Peyer's patch (tissue), 4 donors: ENCODE results near the gene FAIM2. TPM values are rescaled to one million over a fixed set of nuclear protein-coding genes. Genes with fewer than 3 reads are reported as not detected.

ENCODE experiments used
- DNase-seq, 3 donors: peaks; one replicate each; pipeline ENCODE4 v3.0.0-alpha.2; 2017 to 2019
- H3K27ac ChIP-seq, 4 donors: fragments of 200-600 bp; sonication (generic); one replicate each; pipeline ENCODE4 v1.5.1; 2016 to 2019
- H3K27me3 ChIP-seq, 2 donors: fragments of 200-600 bp; sonication (generic); one replicate each; pipeline ENCODE4 v1.5.1; 2019
- H3K36me3 ChIP-seq, 3 donors: fragments of 200-600 bp; sonication (generic); one replicate each; pipeline ENCODE4 v1.5.1; 2016 to 2019
- H3K4me1 ChIP-seq, 4 donors: fragments of 200-600 bp; sonication (generic); one replicate each; pipeline ENCODE4 v1.5.1; 2016 to 2019
- H3K4me3 ChIP-seq, 4 donors: fragments of 200-600 bp; sonication (generic); 1 replicate in 3 of 4; 2 replicates in 1 of 4; pipeline ENCODE4 v1.5.1; 2016 to 2019; ENCODE audit warnings: mild to moderate bottlenecking in 1 of 4
- H3K9me3 ChIP-seq, 4 donors: fragments of 200-600 bp; sonication (generic); one replicate each; pipeline ENCODE4 v1.5.1; 2016 to 2019; ENCODE audit warnings: mild to moderate bottlenecking in 1 of 4
- POLR2A ChIP-seq, 2 donors: fragments of 450-650 bp; IDR thresholded peaks; one replicate each; pipeline ENCODE4 v1.5.1; 2017; ENCODE audit warnings: antibody characterized with exemption in 2 of 2, mild to moderate bottlenecking in 2 of 2, moderate library complexity in 2 of 2
- total RNA-seq, 4 donors: library from RNA; depleted of rRNA; stranded (reverse); fragments of >200 nt; gene quantifications; one replicate each; pipeline ENCODE4 v1.1.0, GENCODE V29; 2016
- TF ChIP-seq, protein P1 (sequence below), 6 experiments: fragments of 450-650 bp in 4 of 6; fragments of 200-600 bp in 2 of 6; sonication (generic) in 1 of 6; IDR thresholded peaks; one replicate each; pipeline ENCODE4 v1.5.1; 2017 to 2019; ENCODE audit warnings: antibody characterized with exemption in 6 of 6, mild to moderate bottlenecking in 3 of 6, moderate library complexity in 1 of 6

Gene FAIM2
- total RNA-seq, 4 donors from 2014 or later, result 0.83 to 4.7 (median 2.9) TPM

DNA sequence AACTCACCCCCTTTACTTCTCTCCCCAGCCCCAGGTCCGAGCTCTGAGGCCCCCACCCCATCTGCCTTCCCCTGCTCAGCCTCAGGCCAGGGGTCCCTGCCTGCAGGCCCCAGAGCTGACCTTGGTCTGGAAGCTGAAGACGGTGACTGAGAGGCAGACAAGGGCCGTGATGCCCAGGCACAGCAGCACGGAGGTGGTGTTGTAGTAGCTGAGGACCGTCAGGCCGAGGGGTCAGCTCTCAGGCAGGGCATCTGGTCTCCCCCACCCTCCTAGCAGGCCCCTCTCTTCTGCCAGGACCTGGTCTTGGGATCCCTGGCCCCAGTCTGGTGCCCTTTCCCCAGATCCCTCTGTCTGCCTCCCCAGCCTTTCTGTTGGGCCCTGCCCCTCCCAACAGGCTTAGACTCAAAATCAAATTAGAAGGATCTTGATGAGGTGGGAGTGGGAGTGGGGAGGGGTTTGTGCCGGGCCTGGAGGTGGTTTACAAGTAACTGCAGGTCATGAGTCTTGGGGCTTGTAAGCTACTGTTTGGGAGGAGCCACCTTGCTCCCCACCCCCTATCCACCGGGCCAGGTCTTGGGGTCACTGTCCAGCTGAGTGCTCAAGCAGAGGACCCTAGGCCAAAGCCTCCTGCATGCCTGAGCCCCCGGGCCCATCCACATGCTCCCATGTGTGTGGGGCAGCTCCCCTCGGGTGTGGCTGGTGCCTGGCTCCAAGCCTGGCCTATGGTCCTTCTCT lies 14.2 kb downstream of the FAIM2 start:
- Histone ChIP-seq H3K27ac (no peak overlapping the region), H3K9me3 (no peaks in the 10 kb centered on the region), H3K4me1 (no peaks in the 10 kb centered on the region), H3K4me3 (no peak overlapping the region), H3K36me3 (no peaks in the 10 kb centered on the region), H3K27me3 (no peaks in the 10 kb centered on the region)
- TF ChIP-seq, protein P1, sequence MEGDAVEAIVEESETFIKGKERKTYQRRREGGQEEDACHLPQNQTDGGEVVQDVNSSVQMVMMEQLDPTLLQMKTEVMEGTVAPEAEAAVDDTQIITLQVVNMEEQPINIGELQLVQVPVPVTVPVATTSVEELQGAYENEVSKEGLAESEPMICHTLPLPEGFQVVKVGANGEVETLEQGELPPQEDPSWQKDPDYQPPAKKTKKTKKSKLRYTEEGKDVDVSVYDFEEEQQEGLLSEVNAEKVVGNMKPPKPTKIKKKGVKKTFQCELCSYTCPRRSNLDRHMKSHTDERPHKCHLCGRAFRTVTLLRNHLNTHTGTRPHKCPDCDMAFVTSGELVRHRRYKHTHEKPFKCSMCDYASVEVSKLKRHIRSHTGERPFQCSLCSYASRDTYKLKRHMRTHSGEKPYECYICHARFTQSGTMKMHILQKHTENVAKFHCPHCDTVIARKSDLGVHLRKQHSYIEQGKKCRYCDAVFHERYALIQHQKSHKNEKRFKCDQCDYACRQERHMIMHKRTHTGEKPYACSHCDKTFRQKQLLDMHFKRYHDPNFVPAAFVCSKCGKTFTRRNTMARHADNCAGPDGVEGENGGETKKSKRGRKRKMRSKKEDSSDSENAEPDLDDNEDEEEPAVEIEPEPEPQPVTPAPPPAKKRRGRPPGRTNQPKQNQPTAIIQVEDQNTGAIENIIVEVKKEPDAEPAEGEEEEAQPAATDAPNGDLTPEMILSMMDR (IDR thresholded peaks at IDR 0.05), result no peak
- TF ChIP-seq POLR2A (IDR thresholded peaks at IDR 0.05), result no peak
- DNase-seq, result no peak

DNA sequence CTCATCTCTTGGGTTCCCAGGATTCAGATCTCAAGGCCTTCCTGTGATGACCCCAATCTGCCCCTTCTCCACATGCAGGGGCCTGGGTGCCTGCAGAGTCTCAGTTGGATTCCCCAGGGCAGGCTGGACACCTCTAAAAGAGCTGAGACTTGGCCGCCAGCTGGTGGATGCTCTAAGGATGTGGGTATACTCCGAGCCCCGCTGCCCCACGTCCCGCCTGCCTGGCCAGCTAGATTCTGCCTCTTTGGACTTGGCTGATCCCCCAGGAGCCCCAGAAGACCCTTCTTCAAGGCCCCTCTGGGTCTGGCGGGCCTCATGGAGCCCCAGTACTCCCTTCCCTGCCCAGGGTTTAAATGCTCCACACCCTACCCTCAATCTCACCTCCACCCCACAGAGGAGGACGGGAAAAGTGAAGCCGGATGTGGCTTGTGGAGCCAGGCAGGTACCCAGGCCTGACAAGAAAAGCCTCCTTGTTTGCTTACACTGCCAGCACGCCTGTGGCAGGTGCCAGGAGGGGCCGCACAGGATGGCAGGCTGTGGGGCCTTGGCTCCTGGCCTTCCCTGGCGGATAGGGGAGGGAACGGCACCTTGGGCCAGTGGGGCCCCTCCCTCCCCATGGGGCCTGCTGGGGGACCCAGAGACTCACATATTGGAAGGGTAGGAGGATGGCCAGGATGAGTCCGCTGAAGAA lies 15.1 kb downstream of the FAIM2 start:
- Histone ChIP-seq H3K4me3 (no peak overlapping the region), H3K27me3 (no peaks in the 10 kb centered on the region), H3K9me3 (no peaks in the 10 kb centered on the region), H3K27ac (no peak overlapping the region), H3K36me3 (no peaks in the 10 kb centered on the region), H3K4me1 (no peaks in the 10 kb centered on the region)
- no peak for DNase-seq
- TF ChIP-seq, protein P1 (IDR thresholded peaks at IDR 0.05), result no peak
- no peak for TF ChIP-seq POLR2A (IDR thresholded peaks at IDR 0.05)

DNA sequence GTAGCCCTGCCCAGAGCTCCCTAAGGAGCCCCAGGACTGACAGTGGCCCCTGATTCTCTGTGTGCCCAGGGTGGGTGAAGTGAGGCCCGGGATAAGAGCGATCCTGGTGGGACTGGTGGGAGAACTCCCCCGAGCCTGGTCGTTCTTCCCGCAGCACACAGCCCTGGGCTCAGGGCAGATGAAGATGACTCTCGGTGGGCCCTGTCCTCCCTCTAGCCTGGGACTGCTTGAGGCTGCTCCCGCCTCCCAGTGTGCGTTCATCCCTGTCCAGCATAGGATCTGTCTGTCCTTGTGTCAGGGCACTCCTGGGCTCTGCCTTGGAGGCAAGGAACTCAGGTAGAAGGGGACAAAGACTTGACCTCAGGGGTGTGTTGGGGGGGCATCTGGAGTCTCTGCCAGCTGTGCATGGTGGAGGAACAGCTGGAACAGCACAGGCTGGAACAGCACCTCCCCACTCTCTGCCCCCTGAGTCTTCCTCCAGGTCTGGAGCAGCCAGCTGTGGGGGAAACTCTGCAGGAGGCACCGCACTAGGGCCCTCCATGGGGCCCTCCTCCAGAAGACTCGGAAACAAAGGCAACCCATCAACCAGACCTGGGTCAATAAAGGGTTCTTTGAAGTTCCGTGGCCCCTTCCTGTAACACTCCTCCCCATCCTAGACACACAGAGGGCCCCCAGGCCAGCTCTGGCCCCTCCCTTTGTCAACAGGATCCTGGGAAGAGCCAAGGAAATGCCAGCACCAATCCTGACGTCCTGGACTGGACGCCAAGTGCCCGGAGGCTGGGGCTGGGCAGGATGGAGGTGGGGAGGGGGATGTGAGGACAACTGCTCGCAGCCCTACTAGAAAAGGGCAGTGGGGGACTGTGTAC lies 15.9 kb downstream of the FAIM2 start:
- no peak overlapping the region for H3K4me3 ChIP-seq
- H3K36me3 ChIP-seq, result no peaks in the 10 kb centered on the region
- H3K27ac ChIP-seq, result no peak overlapping the region
- DNase-seq, result no peak
- TF ChIP-seq POLR2A (IDR thresholded peaks at IDR 0.05), result no peak
- TF ChIP-seq, protein P1 (IDR thresholded peaks at IDR 0.05), result no peak
- H3K4me1 ChIP-seq, result no peaks in the 10 kb centered on the region
- H3K27me3 ChIP-seq, result no peaks in the 10 kb centered on the region
- no peaks in the 10 kb centered on the region for H3K9me3 ChIP-seq

DNA sequence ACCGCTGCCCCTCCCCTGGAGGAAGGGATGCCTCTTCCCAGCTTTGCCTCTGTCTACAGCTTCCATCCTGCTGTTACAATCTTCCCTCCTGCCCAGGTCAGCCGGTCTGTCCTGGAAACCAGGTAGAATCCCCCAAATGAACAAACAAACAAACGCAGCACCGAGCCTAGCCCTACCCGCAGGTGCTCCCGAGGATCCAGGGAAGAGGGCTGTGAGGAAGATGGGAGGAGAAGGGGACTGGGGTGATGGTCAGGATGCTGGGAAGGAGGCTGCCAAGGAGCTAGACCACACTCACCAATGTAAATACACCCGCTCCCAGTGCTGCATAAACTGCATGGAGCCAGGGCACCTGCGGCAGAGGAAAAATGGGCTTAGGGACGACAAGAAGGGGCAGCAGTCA lies 16.6 kb downstream of the FAIM2 start:
- no peak overlapping the region for H3K27ac ChIP-seq
- no peak for DNase-seq
- H3K9me3 ChIP-seq, result no peaks in the 10 kb centered on the region
- no peaks in the 10 kb centered on the region for H3K27me3 ChIP-seq
- no peaks in the 10 kb centered on the region for H3K4me1 ChIP-seq
- no peaks in the 10 kb centered on the region for H3K36me3 ChIP-seq
- no peak overlapping the region for H3K4me3 ChIP-seq
- TF ChIP-seq, protein P1 (IDR thresholded peaks at IDR 0.05), result no peak
- no peak for TF ChIP-seq POLR2A (IDR thresholded peaks at IDR 0.05)

DNA sequence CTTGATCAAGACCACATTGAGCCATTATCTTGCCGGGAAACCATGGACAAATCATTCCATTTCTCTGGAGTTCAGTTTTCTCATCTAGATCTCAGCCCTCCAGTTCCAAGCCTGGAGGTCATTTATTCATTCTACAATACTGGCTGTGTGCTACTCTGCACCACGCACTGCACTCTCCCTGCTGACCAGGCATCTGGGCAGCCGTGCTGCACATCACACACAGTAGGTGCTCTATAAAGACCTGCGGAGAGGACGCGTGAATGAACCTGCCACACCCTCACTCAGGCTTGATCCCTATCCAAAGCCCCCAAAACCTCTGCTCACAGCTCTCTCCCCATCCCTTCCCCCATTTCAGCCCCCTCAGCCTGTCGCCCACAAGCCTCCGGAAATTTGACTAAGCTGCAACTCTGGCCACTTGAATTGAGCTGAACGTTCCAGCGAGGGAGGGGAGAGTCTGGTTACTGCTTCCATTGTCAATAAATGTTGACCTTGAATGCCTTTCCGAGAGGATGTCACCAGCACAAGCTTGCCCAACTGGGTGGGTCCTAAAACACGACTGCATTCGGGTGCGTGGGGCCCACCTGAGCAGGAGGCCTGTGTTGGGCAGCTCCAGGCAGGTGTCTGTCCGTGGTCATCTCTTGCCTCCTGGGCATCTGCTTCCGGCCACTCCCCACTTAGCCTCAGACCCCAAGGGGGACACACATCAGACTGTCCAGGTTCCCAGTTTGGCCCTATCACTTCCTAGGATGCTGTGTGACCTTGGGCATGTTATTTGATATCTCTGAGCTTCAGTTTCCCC lies 17.8 kb downstream of the FAIM2 start:
- Histone ChIP-seq H3K36me3 (no peaks in the 10 kb centered on the region), H3K9me3 (no peaks in the 10 kb centered on the region), H3K27ac (no peak overlapping the region), H3K4me1 (no peaks in the 10 kb centered on the region), H3K4me3 (no peak overlapping the region), H3K27me3 (no peaks in the 10 kb centered on the region)
- TF ChIP-seq POLR2A (IDR thresholded peaks at IDR 0.05), result no peak
- TF ChIP-seq, protein P1 (IDR thresholded peaks at IDR 0.05), result no peak
- DNase-seq, result no peak
